NCI-H1436 (cell line): Measurements from ENCODE around the gene MTAP.

Source experiments
- DNase-seq: peaks from one replicate; lab custom pipeline; 2025; lab: John Stamatoyannopoulos, UW

MTAP gene

GRCh38 chr9:21969011-21969940 lies 166.8 kb downstream of the MTAP start:
- DNase-seq: no peak

- DNase-seq: no peak
Measured at GRCh38 chr9:21969951-21970799, 167.7 kb downstream of the MTAP start.

- no peak for DNase-seq
Measured at GRCh38 chr9:21970800-21971640, 168.6 kb downstream of the MTAP start.

GRCh38 chr9:21972361-21972760 lies 169.9 kb downstream of the MTAP start:
- no peak for DNase-seq

GRCh38 chr9:21974343-21974721 lies 171.9 kb downstream of the MTAP start:
- no peak for DNase-seq

GRCh38 chr9:21974722-21975409 lies 172.4 kb downstream of the MTAP start:
- DNase-seq: peak; percentile 79

- DNase-seq: no peak
Measured at GRCh38 chr9:21976334-21976875, 174.0 kb downstream of the MTAP start.

GRCh38 chr9:21982391-21982790 lies 180.0 kb downstream of the MTAP start:
- no peak for DNase-seq

- DNase-seq: no peak
Measured at GRCh38 chr9:21982861-21983560, 180.6 kb downstream of the MTAP start.

GRCh38 chr9:21983561-21983935 lies 181.1 kb downstream of the MTAP start:
- DNase-seq: no peak

GRCh38 chr9:21984101-21984500 lies 181.7 kb downstream of the MTAP start:
- no peak for DNase-seq

GRCh38 chr9:21985964-21986667 lies 183.7 kb downstream of the MTAP start:
- no peak for DNase-seq
